NCI-H345 (cell line): ENCODE data around the gene ZDHHC14.

ENCODE experiments used
- DNase-seq: peaks from one replicate; lab custom pipeline; 2025; lab: John Stamatoyannopoulos, UW

ZDHHC14 gene

DNA sequence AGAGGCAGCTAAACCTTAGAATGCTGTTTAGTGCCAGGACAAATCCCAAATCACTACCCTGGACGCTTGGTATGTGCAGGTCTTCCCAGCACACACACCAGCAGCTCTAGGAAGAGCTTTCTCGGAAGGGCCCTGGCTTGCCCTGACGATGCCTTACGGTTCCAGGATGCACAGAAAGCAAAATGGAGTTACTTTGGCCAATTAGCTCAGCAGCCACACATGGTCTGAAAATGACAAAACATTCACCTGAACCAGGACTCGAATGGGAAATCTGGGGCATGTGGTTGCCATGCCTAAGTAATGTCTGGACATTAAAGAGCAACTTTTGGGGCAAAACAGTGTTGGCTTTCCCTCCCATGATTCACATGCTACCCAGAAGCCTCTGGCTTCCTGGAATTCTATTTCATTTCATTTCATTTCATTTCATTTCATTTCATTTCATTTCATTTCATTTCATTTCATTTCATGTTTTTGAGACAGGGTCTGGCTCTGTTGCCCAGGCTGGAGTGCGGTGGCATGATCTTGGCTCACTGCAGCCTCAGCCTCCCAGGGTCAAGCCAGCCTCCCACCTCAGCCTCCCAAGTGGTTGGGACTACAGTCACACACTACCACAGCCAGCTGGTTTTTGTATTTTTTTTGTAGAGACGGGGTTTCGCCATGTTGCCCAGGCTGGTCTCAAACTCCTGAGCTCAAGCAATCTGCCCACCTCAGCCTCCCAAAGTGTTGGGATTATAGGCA, 153.3 kb downstream of the ZDHHC14 start:
- no peak for DNase-seq

GRCh38 chr6:157534977-157535339, 154.0 kb downstream of the ZDHHC14 start:
- no peak for DNase-seq

DNA sequence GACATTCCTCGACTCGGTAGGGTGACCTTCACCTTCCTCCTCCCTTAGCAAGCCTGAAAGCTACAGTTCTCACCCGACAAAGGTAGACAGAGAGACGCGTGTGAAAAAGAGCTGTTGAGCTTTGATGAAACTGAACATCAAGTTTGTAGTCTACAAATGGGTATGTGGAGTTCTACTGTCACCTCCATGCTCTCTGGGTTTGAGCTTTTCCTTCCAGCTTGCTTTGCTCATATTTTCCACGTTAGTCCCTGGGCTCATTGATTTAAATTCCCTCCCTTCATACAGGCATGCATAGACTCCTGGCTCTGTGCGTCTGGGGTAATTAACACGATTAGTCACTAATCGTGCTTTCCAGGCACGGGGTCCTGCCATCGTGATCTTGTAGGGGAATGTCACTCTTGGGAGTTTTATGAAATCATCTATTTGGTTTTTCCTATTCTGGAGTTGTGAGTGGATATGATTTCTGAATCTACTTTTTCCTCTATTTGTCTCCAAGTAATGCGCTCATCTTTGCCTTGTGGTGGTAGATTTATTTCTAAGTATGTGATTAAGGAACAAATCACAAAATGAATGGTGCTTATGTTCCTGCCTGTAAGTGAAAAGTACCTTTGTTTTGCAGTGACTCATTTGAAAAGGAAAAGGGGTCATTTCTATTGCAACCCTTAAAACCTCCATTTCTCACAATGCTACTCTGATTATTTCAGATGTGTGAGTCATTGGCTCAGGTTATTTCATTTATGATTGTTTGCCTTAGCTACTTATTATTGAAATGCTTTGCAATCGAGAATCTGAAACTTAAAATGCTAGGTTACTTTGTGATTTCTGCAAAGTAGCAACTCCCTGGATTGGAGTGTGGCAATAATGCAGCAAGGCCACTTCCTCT, 154.6 kb downstream of the ZDHHC14 start:
- no peak for DNase-seq

DNA sequence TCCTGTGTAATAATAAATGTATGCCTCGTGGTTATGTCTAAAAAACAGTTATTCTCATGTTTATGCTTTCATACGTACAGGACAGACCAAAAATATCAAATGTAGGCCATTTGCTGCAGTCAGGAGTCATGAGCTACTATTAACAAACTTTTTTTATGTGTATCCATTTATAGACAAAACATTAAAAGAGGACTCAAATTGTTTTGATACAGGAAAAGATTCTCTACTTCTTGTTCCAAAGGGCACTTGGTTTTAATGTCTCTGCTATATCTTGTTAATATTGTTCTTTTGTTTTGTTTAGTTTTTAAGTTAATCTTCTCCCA, 155.2 kb downstream of the ZDHHC14 start:
- no peak for DNase-seq

DNA sequence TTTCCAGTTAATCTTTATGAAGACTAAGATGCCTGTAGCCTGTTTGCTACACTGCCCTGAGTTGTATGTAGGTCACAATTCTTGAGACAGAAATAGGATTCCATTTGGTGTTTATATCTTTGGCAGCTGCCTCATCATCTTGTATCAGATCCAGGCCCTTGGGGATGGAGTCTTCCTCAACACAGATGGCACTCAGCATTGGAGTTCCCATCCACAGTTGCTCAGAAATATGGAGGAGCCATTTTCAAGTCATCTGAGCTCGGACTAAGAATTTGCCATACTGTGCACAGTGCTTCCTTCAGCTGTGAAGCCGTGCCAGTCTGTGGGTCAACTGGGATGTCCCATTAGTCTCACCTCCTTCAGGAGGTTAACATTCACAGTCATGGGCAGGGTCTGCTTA, 156.6 kb downstream of the ZDHHC14 start:
- DNase-seq = no peak

GRCh38 chr6:157538168-157538567, 157.2 kb downstream of the ZDHHC14 start:
- no peak for DNase-seq

GRCh38 chr6:157538698-157539097, 157.7 kb downstream of the ZDHHC14 start:
- no peak for DNase-seq

GRCh38 chr6:157539421-157539822, 158.4 kb downstream of the ZDHHC14 start:
- DNase-seq = no peak

DNA sequence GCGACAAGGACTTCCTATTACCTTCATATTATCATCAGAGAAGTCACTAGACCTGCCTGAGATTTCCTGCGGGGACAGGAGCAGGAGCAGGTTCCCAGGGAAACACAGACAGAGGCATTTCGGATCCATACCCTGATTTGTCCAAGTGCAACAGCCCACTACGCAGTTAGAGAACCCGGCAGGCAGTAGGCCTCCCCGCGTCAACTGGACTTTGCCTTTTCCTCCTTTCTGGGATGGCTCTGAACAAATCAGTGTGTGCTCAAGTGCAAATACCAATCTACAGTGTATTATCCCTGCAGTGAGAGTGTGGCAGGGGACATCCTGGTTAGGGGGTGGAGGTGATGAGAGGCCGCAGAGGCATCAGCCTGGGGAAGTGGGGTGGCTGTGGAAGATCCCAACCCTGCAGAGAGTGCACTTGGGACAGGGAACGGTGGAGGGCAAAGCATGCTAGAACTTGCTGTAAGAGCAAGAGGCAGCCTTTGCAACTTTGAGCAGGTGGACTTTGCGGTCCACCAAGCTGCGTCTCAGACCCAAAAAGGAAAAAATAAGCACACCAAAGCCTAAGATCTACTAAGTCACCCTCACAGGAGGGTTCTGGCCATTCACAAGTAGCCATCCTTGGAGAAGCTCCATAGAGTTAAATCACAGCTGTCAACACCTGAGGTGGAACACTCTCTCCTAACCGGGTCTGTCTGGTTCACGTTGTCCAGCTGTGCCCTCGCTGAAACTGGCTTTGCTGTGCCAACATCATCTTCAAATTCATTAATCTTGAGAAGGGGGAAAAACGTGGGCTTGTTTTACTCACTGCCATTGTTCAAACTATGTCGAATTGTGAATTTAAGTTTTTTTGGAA, 159.1 kb downstream of the ZDHHC14 start:
- DNase-seq = no peak

GRCh38 chr6:157541618-157542413, 160.8 kb downstream of the ZDHHC14 start:
- no peak for DNase-seq

GRCh38 chr6:157542414-157543160, 161.6 kb downstream of the ZDHHC14 start:
- no peak for DNase-seq

DNA sequence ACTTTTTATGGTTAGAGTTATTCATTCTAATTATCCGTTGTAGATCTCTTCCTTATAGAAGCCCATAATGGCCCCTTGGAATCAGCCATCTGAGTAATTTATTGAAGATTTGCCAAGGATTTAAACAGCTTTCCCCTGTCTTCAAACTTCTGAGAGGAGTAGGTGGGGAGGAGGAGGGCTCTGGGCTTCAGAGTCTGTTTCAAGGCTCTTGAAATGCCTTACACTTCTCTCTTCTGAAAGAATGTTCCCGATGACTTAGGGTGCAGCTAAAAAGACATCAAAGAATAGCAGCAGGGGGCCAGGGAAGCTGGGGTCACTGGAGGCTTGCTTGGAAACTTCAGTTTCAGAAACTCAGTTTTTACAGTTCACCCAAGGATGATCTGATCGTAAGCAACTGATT, 165.3 kb downstream of the ZDHHC14 start:
- no peak for DNase-seq

- no peak for DNase-seq
These were observed 166.1 kb downstream of the ZDHHC14 start for GRCh38 chr6:157547112-157547511.

DNA sequence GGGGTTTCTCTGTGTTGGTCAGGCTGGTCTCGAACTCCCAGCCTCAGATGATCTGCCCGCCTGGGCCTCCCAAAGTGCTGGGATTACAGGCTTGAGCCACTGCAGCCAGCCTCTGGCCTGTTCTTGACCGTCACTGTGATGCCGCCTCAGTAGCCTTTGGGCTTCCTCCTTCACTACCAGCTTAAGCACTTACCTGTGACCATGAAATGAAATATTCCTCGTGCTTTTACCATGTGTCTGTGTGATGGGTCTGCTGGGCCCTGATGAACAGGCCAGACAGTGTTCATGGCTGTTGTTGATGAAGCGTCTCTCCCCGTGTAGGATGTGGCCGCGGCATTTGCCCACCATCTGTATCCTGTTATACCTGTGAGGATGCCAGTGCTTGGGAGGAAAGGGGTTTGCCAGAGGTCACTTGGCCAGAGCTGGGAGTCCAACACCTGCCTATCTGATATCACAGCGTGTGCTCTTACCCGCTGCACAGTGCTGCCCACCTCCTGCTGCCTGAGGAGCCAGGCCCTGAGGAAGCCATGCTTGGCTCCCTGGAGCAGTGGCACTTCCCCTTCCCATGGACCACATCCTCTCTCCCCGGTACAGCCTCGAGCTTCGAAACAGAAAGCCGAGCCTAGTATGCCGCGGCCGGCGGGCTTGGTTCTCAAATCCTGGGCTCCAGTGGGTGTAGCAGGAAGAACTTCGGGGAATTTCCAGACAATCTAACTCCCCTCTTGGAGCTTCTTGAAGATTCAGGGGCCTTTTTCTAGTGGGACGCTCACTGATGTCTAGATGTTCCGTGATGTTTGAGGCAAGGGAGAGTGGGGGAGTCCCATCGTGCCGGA, 167.9 kb downstream of the ZDHHC14 start:
- DNase-seq = no peak

GRCh38 chr6:157549468-157549745, 168.4 kb downstream of the ZDHHC14 start:
- no peak for DNase-seq

DNA sequence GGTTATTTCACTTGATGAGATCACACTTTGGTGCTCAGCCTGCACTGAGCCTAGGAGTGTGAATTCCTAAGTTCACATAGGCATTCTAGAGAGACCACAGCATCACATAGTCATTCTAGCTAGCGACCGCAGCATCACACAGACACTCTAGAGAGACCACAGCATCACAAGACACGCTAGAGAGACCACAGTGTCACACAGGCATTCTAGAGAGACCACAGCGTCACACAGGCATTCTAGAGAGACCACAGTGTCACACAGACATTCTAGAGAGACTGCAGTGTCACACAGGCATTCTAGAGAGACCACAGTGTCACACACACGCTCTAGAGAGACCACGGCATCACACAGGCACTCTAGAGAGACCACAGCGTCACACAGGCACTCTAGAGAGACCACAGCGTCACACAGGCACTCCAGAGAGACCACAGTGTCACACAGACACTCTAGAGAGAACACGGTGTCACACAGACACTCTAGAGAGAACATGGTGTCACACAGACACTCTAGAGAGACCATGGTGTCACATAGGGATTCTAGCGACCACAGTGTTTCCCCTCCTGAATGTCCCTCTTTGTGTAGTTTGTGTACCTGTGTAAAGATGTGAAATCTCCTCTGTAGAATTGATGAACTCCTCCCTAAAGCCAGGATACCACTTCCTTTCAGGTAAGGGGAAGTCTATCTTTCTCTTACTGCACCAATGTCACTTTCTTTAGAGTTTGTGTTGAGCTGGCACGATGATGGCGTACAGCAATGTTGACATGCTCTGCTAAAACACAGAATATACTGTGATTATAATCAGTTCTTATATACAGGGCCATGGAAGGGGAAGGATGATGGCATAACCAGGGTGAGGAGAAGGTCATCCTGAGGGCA, 169.4 kb downstream of the ZDHHC14 start:
- DNase-seq = no peak

DNA sequence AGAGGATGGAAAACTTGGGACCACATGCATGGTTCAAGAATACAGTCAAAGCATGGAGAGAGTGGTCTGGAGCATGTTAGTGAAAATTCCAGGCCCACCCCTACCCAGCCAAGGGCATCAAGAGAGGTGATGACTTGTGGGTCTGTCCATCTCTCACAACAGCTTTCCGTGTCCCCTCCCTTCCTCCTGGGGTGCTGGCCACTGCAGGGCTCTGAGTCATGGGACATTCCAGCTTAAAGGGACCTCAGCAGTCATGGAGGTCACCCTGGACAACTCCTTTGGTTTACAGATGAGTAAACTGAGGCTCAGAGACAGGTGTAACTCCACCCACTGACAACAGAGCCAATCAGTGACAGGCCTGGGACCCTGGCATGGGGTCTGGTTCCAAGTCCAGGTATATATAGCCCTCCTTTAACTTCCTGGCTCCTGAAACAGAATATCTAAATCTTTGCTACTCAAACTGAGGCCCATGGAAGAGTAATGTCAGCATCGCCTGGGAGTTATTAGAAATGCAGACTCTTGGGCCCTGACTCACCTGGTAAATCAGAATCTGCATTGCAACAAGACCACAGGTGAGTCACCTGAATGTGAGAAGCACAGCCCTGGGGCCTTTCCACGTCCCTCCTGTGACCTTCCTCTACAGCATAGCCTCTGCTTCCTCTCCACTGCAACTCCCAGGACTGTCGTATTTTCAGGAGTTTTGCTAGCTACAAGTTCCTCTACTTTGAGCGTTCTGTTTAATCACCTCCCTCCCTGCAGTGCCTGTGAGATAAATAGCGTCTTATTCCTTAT, 170.2 kb downstream of the ZDHHC14 start:
- DNase-seq = no peak

GRCh38 chr6:157552081-157552747, 171.2 kb downstream of the ZDHHC14 start:
- DNase-seq = peak; percentile 95
